HG02623 (cell line): Measurements from ENCODE around the gene WDR90.
"Not testable (repeated sequence)": the region's sequence is repeated elsewhere in the genome, so short reads cannot be mapped to it uniquely, and the experiment has no call there.

Experiments used
- ATAC-seq: cut with Tn5 transposase; IDR thresholded peaks from one replicate; pipeline ENCODE4 v1.9.1; 2021; ENCODE audit warnings: moderate library complexity; ENCODE audit not compliant: unreplicated experiment

Gene WDR90

DNA sequence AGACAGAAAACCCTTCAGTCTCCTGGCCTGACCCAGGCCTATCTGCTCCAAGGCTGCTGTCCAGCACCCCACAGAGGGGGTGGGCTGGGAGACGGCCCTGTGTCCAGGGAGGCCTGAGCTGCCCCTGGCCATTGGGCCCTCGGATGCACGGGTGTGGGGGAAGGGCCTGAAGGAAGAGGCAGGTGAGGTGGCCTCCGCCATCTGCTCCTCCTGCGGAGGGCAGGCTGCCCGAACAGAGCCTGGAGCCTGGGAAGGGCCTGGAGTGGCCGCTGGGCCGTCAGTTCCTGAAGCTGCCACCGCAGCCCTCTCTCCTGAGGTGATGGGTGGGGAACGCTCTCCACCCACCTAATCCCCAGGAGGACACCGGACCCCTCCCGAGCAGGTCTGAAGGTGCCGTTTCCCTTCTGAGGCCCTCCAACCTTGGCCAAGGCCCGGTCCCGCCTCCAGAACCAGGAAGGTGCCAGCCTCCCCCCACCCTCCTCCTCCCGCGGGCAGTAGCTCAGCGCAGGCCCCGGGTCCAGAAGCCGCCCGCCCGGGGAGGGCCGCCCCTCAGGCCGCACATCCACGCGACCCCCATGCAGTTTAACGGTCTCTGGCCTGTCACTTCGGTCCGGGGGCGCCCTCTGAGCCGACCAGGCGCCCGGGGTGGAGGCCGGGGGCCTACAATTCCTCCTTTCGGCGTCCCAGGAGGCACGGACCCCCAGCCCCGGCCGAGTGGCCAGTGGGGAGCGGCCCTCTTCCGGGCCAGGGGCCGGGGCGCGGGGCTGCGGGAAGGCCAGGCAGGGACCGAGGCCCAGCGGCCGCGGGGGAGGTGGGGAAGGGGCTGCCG, 55.6 kb downstream of the WDR90 start:
- no peak for ATAC-seq

DNA sequence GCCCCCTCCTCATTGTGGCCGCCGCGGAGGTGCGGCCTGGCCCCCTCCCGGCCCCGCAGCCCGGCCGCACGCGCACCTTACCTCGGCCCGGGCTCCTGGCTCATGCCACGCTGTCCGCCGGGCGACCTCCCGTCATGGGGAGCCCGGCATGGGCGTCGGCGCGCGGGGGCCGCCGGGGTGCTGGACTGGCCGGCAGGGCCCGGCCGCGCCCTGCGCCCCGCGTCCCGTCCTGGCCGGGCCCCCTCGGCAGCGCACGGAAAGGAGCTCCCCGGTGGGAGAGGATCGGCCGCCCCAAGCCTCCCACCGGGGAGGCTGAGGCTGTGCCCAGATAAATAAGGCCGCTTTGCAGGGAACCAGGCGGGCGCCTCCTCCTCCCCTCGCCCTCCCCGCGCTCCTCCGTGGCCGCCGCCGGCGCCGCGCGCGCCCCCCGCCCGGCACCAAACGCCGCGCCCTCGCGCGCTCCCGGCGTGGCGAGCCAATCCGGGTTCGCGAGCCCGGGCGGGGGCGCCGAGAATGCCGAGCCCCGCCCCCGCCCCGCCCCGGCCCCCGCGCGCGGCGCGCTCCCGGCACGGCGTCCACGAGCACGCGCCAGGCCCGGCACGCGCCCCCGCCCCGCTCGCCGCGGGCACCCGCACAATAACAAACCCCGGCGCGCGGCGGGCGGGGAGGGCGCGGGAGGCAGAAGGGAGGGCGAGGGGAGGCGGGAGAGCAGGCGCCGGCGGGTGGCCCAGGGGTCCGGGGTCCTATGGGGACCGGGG, 56.4 kb downstream of the WDR90 start, which contains the start of gene FBXL16:
Gene FBXL16, minus strand, starts transcription at position 371 of the 758 bp plus-strand sequence. CDS start 8,396 bp downstream, outside the sequence.
- ATAC-seq = no peak

DNA sequence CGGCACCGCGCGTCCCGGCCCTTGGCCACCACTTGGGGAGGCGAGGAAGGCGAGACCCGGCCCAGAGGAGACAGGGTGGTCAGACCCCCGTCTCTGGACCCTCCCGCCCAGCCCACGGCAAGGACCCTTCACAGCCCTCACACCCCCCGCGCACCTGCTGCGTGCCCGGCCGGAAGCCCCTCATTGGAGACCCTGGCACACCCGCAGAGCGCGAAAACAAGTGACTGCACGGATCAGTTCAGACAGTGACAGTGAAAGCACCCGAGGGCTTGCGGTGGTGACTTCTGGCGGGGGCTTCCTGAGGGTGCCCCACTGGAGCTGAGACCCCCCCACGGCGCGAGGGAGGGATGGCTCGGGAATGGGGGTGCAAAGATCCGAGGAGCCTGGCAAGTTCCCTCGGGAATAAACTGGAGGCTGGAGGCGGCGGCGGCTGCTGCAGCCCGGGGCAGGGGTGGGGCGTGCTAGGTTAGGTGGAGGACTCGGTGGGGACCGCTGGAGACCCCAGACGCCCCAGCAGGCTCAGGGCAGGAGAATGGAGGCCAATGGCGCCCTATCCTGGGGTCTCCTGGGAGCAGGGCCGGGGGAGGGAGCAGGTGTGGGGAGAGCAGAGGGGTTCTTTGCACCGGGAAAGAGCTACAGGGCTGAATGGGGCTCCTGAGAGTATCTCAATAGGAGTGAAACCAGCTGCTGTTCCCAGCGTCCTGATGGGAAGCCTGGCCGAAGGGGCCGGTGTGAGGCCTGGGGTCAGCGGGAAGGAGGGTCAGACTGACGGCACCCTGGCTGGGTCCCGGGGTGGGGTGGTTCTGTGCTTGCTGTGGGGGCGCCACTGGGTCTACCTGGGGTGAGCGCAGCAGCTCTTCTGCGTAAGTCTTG, 57.3 kb downstream of the WDR90 start:
- no peak for ATAC-seq

DNA sequence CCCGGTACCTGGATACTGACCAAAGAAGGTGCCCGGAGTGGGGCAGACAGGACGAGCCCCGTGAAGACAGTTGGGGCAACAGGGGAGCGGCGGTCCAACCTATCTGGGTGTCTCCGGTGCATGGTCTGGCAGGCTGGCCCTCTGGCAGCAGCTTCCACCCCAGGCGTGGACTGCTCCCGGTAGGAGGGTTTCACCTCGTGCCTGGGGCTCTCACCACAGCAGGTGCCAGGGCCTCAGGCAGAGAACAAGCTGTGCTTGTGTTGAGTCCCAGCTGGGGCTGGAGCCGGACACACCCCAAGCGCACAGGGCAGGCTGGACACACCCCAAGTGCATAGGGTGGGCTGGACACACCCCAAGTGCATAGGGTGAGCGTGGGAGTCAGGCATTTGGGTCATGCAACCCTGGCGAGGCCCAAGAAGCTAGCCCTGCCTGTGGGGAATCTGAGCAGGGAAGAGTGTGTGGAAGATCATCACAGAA, 57.9 kb downstream of the WDR90 start:
- ATAC-seq = no peak

DNA sequence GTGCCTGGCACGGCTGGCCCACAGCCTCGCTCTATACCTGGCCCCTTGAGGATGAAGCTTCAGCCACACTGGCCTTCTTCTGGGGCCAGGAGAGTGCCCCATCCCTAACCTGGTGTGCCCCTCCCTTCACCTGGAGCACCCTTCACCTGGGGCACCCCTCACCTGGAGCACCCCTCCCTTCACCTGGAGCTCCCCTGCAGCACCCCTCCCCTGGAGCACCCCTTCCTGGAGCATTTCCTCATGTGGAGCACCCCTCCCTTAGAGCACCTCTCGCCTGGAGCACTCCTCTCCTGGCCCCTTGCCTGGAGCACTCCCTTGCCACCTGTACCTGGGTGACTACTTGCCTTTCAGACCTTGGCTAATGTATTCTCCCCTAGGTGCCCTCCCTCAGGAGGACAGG, 58.9 kb downstream of the WDR90 start:
- no peak for ATAC-seq

DNA sequence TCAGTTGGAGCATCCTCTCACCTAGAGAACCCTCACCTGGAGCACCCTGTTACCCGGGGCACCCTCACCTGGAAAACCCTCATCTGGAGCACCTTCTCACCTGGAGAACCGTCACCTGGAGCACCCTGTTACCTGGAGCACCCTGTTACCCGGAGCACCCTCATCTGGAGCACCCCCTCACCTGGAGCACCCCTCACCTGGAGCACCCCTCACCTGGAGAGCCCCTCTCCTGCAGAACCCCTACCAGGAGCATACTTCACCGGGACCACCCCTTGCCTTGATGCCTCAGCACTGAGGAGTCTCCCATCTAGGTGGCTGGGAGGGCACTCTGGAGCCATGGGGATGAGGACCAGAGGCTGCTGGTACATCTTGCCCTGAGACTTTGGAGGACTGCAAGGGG, 59.8 kb downstream of the WDR90 start:
- ATAC-seq = no peak

DNA sequence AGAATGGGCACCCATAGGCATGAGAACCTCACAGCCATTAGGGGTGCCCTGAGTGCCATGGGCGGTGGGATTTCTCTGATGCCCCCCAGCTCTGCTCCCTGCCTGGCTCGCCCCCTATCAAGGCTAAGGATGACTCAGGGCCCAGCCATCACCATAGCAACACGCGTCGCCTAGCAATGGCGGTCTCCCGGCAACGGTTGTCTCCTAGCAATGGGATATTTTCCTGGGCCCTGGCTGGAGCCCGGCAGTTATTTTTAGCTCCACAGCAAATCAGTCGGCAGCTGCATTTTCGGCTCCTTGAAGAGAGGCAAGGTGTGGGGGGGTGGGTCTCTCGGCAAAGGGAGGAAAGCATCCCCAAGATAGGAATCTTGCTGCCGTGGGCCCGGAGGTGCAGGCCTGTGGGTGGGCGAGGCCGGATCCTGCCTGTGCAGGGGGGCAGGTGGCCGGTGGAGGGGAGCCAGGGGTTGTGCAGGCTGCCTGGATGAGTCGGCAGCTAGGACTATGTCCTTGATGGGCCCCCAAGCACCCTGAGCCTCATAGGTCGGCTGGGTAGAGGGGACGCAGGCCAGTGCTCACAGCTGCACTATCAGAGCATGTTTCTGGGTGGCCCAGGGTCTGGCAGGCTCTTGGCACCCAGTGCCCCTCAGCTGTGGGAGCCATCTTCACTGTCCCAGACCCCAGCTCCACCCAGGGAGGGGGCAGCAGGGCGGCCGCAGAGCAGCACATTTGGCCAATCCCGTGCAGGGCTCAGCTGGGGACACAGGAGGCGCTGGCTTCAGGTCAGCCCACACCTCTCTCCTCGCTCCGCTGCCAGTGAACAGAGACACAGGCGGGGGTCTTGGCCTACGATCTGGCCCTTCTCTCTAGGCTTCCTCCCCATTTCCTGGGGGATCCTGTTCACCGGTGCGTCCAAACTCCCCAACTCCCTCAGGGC, 60.7 kb downstream of the WDR90 start:
- ATAC-seq = no peak

DNA sequence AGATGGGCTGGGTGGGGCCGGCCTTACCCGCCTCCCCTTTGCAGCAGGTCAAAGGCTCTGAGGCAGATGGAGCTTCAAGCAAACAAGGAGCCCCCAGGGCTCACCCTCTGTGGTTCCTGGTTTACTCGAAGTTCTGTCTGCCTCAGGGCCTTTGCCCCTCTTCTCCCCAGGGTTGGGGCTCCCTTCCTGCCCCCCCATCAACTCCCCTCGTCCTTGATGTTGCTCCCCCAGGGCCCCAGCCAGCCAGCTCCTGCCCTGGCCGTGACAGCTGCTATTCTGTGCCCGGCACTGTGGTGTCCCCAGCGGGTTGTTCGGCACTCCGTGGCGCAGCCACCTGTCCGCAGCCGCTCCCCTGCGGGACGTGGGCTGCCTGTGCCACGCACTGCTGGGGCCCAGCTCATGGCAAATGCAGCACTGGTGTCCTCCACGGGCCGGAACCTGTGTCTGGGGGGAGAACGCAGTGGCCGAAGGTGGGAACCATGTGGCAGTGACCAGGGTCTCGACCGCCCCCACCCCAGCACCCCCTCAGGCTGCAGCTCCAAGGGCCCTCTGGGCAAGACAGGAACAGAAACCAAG, 61.4 kb downstream of the WDR90 start:
- no peak for ATAC-seq

DNA sequence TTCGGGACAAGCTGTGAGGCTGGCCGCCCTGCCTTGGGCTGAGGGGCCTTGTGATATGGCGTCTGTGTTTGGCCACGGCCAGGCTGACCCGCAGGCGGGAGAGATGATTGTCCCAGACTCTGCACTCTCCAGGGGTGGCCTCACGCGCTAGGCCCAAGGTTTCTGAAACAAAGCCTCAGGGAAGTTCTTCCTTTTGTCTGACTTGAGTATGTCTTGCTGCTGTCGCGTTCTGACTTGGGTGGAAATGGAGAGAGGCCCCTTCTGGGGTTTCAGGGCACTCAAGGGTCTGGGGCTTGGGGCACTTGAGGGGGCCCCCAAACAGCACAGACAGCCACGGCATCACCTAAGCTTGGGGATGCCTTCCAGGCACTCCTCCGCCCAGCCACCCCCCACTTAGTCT, 61.9 kb downstream of the WDR90 start:
- no peak for ATAC-seq

DNA sequence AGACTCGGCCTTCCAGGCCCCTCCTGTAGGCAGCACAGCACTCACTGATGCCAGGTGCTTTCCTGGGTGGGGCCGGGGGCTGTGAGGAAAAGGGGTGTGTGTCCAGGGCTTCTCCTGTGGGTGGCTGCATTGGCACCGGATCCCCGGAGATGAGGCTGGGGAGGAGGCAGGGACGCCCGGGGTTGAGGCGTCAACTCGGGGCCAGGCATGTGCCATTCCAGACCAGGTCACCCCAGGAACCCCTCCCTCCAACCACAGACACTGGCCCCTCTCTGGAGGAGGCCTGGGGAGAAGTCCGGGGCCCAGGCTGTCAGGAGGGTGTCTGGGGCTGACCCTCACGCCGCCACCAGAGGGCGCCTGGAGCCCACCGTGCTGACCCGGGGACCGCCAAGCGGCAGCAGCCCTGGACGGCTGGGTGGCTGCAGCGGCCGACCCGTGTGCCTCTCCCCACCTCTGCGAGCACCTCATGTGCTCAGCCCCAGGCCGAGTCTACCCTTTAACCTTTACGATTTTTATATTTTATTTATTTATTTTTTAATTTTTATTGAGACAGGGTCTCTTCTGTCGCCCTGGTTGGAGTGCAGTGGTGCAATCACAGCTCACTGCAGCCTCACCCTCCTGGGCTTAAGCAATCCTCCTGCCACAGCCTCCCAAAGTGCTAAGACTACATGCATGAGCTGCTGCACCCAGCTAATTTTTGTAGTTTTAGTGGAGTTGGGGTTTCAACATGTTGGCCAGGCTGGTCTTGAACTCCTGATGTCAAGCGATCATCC, 62.6 kb downstream of the WDR90 start:
- ATAC-seq = no peak

DNA sequence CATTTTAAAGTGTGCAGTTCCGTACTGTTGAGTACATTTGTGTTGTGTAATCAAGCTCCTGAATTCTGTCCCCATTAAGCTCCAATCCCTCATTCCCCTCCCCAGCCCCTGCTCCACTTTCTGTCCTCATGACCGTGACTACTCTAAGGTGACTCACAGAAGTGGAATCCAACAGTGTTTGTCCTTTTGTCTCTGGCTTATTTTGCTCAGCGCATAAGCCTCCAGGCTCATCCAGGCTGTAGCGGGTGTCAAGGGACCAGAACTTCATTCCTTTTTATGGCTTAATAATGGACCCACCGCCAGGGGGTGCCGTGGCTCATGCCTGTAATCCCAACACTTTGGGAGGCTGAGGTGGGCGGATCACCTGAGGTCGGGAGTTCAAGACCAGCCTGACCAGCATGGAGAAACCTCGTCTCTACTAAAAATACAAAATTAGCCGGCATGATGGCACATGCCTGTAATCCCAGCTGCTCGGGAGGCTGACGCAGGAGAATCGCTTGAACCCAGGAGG, 63.6 kb downstream of the WDR90 start:
- not testable (repeated sequence) for ATAC-seq

DNA sequence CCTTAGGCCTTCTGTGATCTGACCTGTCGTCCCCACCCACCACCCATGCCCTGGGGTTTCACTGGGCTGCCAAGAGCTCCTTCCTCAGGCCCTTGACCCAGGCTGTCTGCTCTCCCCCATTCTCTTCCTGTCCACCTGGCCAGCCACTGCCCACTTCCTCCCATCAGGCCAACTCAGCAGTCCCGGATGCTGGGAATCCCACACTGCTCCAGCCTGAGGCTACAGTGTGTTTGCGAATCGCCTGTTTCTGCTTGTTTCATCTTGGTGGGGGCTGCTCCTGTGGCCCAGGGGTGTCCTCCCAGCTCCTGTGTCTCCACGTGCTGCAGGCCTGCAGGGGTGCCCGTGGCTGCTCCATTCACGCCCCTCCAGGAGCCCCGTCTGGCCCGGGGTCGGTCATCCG, 64.9 kb downstream of the WDR90 start:
- ATAC-seq = no peak

DNA sequence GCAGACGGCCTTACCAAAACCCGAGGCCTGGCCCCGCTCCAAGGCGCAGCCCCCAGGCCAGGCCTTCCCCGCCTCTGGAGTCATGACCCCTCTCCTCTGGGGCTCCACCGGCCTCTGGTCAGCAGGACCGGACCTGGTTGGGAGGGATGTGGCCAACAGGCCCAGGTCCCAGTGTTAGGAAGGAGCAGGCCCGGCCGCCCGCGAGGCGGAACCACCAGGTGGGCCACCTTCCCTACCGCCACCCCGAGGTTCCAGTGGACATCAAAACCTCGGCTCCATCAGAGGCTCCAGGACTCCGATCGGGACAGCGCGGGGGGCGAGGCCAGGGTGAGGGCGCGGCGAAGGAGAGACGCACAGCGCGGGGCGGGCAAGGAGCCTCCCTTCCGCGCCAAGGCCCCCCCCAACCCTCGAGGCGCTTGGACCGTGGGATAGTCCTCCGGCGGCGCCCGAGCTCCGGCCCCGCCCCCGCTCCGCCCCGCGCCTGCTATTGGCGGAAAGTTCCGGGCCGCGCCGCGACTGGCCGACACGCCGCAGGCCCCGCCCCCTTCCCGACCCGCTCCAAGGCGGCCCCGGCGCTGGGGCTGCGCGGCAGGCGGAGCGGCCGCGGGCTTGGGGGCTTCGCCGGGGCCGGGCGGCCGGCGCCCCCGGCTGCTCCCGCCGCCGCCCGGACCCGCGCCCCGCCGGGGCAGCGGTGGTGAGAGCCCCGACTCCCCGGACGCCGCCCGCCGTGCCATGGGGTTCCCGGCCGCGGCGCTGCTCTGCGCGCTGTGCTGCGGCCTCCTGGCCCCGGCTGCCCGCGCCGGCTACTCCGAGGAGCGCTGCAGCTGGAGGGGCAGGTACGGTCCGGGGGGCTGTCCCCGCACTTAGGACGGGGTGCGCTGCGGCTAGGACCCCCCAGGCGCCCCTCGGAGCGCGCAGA, 65.7 kb downstream of the WDR90 start, which contains the start of gene METRN:
Gene METRN, plus strand, starts transcription at position 561 of the 919 bp plus-strand sequence. Its CDS starts 172 bp downstream, at position 733.
- ATAC-seq = peak; percentile 53

DNA sequence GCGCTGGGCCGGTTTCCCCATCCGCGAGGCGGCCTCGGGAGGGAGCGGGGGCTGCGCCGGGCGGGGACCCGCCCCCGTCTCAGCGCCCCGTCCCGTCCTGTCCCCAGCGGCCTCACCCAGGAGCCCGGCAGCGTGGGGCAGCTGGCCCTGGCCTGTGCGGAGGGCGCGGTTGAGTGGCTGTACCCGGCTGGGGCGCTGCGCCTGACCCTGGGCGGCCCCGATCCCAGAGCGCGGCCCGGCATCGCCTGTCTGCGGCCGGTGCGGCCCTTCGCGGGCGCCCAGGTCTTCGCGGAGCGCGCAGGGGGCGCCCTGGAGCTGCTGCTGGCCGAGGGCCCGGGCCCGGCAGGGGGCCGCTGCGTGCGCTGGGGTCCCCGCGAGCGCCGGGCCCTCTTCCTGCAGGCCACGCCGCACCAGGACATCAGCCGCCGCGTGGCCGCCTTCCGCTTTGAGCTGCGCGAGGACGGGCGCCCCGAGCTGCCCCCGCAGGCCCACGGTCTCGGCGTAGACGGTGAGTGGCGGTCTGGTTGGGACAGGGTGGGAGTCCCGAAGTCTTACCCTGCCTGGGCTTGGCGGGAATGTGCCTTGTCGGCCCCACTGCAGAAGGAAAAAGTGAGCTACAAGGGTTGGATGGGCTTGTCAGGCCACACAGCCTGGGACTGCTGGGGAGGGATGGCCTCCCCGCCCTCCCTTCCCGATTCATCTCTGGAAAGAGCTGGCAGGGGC, 66.5 kb downstream of the WDR90 start:
- ATAC-seq = no peak

DNA sequence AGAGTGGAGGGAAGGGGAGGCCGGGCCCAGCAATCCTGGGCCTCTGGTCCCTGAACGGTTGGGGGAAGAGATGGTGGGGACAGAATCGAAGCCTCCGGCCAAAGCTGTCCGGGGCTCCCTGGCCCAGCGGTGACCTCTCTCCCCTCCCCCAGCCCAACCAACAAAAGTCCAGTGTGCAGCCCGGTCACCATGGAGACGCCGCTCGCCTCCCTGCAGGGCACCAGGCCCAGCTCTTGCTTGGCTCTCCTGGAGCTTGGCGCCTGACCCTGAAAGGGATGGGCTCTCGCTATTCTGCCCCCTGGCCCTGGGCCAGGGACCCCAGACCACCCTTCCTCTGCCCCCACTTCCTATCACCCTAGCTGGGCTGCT, 67.0 kb downstream of the WDR90 start:
- no peak for ATAC-seq

DNA sequence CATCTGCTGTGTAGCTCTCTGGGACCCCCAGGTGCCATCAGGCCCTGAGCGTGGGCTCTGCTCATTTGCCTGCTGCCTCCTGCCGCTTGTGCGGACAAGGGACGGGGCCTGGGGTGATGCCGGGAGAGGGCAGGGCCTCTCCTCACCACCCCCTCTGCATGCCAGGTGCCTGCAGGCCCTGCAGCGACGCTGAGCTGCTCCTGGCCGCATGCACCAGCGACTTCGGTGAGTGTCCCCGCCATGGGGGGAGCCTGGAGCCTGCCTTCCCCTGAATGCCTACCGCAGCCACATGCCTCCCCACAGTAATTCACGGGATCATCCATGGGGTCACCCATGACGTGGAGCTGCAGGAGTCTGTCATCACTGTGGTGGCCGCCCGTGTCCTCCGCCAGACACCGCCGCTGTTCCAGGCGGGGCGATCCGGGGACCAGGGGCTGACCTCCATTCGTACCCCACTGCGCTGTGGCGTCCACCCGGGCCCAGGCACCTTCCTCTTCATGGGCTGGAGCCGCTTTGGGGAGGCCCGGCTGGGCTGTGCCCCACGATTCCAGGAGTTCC, 67.7 kb downstream of the WDR90 start:
- ATAC-seq = no peak
